Gastroesophageal sphincter (tissue), 3 donors: ENCODE data around the gene LMF2.

Source experiments
- CTCF ChIP-seq, 4 experiments: fragments of 200-600 bp in 2 of 4; fragments of 450-650 bp in 2 of 4; sonication (generic) in 1 of 4; IDR thresholded peaks; one replicate each; pipeline ENCODE4 v1.5.1; 2017 to 2019; ENCODE audit warnings: antibody characterized with exemption in 4 of 4, mild to moderate bottlenecking in 2 of 4, moderate library complexity in 2 of 4
- EP300 ChIP-seq: sonication (generic); formaldehyde crosslinking; IDR thresholded peaks from one replicate; pipeline ENCODE4 v1.6.1; 2017; ENCODE audit warnings: antibody characterized with exemption, mild to moderate bottlenecking
- POLR2AphosphoS5 ChIP-seq: sonication (generic); formaldehyde crosslinking; IDR thresholded peaks from one replicate; pipeline ENCODE4 v1.6.1; 2017; ENCODE audit warnings: antibody characterized with exemption

DNA sequence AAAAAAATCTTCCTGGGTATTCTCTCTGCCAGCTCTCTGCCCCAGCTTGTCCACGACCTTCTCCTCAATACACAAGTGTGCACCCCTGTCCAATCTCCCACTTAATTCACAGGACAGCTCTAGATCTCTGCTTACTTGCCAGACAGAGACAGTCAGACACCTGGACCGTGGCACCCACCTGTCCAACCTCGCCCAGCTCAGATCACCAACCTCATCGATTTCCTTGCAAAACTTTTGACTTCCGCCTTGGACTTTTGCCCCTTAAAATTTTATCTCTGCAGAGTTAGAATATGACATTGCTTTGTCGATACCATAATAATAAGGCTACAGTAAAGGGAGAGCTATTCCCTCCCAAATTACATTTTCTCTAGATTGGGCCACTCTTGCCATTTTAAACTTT lies 10.4 kb downstream of the LMF2 start:
- TF ChIP-seq CTCF (IDR thresholded peaks at IDR 0.05) = no peak
- no peak for TF ChIP-seq EP300
- no peak for TF ChIP-seq POLR2AphosphoS5
